GM19438 (cell line): ENCODE results near the gene LAMA5.
A peak's percentile ranks its signal among the peaks of the same experiment; 100 is the strongest.

Experiments used
- ATAC-seq: cut with Tn5 transposase; IDR thresholded peaks from one replicate; pipeline ENCODE4 v1.9.1; 2021; ENCODE audit warnings: low read depth; ENCODE audit not compliant: unreplicated experiment

LAMA5 gene, protein sequence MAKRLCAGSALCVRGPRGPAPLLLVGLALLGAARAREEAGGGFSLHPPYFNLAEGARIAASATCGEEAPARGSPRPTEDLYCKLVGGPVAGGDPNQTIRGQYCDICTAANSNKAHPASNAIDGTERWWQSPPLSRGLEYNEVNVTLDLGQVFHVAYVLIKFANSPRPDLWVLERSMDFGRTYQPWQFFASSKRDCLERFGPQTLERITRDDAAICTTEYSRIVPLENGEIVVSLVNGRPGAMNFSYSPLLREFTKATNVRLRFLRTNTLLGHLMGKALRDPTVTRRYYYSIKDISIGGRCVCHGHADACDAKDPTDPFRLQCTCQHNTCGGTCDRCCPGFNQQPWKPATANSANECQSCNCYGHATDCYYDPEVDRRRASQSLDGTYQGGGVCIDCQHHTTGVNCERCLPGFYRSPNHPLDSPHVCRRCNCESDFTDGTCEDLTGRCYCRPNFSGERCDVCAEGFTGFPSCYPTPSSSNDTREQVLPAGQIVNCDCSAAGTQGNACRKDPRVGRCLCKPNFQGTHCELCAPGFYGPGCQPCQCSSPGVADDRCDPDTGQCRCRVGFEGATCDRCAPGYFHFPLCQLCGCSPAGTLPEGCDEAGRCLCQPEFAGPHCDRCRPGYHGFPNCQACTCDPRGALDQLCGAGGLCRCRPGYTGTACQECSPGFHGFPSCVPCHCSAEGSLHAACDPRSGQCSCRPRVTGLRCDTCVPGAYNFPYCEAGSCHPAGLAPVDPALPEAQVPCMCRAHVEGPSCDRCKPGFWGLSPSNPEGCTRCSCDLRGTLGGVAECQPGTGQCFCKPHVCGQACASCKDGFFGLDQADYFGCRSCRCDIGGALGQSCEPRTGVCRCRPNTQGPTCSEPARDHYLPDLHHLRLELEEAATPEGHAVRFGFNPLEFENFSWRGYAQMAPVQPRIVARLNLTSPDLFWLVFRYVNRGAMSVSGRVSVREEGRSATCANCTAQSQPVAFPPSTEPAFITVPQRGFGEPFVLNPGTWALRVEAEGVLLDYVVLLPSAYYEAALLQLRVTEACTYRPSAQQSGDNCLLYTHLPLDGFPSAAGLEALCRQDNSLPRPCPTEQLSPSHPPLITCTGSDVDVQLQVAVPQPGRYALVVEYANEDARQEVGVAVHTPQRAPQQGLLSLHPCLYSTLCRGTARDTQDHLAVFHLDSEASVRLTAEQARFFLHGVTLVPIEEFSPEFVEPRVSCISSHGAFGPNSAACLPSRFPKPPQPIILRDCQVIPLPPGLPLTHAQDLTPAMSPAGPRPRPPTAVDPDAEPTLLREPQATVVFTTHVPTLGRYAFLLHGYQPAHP (N-terminal part only)

DNA sequence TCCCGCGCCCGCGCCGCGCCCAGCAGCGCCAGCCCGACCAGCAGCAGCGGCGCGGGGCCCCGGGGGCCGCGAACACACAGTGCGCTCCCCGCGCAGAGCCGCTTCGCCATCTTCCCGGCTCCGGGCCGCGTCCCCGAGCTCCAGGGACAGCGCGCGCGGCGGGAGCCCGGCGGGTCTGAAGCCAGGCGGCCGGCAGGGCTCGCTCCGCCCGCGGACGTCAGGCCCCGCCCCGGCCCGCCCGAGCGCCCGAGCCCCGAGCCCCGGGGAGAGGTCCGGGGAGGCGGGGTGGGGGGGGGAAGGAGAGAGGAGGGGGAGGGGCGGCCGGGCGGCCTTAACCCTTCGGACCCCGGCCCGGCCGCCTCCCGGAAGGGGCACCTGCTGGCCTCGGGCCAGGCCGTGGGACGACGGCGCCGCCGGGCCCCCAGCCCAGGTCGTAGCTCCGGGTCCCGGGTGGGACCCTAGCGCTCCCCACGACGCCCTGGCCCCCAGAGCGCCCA, at the start of gene LAMA5:
TSS of gene LAMA5 (minus strand) at position 177 of the 497 bp plus-strand sequence. CDS start at position 110, 67 bp downstream.
- ATAC-seq = no peak

- no peak for ATAC-seq
Measured at GRCh38 chr20:62415354-62416111, 48.4 kb upstream of the LAMA5 start.

GRCh38 chr20:62413896-62414481, 46.9 kb upstream of the LAMA5 start:
- no peak for ATAC-seq

DNA sequence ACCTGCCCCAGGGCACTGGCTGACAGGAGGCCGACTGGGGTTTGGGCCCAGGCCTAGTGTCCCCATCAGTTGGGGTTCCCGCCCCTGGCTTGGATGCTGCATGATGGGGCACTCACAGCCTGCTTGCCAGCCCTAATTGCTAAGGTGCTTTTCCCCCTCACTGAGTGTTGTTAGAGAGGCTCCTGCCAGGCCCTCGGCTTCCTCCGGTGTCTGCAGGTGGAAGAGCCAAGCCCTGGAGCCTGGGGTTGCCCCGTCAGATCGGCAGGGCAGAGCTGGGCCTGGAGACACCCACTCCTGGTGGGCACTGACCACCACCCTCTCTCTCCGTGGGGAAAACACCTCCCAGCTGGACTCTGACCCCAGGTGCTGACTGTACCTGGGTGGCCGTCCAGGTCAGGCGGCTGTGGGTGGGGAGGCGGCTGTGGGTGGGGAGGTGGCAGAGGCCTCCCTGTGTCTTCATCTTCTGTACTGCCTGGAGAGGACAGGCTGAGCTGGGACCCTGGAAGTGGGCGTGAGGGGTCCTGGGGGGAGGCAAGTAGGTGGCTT, 46.0 kb upstream of the LAMA5 start:
- no peak for ATAC-seq

- ATAC-seq = no peak
Measured at GRCh38 chr20:62412194-62413024, 45.3 kb upstream of the LAMA5 start.

DNA sequence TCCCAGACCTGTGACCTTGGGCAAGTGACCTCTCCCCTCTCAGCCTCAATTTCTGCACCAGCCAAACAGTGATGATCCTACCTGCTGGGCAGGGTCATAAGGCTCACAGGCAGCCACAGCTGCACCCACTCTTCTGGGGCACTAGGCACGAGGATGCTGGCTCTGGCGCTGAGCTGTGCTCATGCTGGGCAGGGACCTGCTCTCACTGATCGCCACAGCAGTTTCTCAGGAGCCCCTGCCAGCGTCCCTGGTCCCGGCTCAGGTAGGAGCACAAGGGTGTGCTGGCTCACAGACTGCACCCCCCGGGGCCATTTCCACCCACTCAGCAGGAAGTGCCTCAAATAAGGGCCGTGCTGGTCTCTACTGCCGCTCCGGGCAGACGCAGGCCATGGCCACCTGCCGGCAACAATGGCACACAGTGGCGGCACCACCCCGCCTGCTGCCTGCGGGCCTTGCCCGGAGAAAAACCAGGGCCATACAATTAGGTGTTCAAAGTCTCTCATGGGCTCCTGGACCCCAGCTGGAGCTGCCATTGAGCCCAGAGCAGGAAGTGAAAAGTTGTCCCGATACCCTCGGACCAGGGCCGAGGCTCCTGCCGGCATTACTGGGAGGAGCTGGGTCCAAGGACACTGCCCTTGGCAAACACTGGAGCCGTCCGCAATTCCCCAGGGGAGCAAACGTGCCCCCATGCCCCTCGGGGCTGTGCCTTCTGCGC, 44.5 kb upstream of the LAMA5 start:
- no peak for ATAC-seq

- no peak for ATAC-seq
Measured at GRCh38 chr20:62410746-62411478, 43.8 kb upstream of the LAMA5 start.

DNA sequence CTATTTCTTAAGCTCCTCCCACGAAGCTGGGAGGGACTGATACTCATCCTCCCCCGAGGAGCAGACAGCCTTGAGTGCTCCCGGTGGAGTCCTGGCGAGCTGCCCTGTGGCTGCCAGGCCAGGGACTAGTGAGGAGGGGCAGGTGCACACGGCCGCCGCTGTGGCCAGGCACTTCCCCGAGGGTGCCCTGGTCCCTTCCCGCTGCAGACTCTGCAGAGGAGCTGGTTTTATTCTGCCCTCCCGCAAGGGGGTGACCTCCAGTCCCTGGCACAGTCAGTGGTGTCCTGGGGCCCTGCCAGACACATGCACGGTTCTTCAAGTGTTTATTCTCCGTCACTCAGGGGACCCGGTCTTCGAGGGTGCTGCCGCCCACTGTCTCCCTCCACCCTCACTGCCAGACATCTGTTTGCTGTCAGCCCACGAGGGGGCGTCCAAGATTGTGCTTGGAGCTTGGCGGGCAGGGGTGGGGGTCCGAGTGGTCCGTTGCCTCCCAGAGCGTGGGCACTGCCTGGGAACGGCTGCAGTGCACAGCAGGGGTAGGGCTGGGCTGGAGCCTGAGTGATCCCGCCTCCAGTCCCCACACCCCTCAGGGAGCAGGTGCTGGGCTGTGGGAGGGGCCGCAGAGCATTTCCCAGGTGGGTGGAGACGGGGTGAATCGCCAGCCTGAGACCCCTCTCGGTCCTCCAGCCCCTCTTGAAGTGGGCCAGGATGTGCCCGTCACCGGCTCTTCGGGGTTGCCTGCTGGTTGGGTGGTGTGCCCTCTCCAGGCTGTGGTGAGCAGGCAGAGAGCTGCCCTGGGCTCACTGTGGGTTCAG, 43.0 kb upstream of the LAMA5 start:
- no peak for ATAC-seq

DNA sequence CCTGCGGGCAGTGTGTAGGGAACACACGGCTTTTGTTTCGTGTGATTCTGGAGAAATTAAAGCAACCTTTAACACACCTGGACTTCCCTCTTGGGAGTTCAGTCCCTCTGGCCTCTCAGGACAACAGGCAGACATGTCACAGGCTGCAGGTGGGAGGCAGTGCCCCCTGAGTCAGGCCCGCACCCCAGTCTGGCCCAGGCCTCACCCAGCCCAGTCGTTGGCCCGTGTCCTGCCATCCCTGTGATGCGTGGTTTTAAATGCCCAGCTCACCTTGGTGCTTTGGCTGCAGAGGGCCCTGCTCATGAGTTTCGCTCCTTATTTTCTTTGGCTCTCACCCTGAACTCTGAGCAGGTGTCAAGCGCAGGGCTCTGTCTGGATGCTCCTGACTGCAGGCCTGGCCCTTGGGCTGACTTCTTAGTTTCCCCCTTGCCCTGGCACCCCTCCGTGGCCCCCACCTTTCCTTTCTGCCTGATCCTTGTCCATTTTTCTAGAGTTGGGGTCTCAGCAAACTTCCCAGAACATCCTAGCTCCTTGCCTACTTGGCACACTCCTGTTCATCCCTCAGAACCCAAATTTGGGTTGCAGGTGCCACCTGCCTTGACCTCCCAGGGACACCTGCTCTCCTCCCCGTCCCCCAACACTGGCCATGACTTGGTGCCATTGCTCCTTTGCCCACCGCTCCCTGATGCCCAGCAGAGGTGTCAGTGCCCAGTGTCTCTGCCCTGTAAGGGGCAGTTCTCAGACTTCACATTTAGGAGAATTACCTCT, 42.2 kb upstream of the LAMA5 start:
- ATAC-seq = no peak

GRCh38 chr20:62408640-62409039, 41.5 kb upstream of the LAMA5 start:
- ATAC-seq = no peak

- ATAC-seq = no peak
Measured at GRCh38 chr20:62408055-62408454, 40.9 kb upstream of the LAMA5 start.

GRCh38 chr20:62407221-62407992, 40.3 kb upstream of the LAMA5 start, which contains the start of gene CABLES2:
CABLES2 (minus strand) TSS chr20:62407285; CDS start chr20:62407276, 9 bp downstream.
- peak; percentile 77 for ATAC-seq

GRCh38 chr20:62406635-62407176, 39.6 kb upstream of the LAMA5 start:
- no peak for ATAC-seq

- ATAC-seq = no peak
Measured at GRCh38 chr20:62405981-62406513, 38.9 kb upstream of the LAMA5 start.
